GM20000 (cell line): ENCODE data around the gene METTL13.

Experiments used
- DNase-seq: peaks from one replicate; pipeline ENCODE4 v3.0.0; 2012; ENCODE audit warnings: low spot score
- TF ChIP-seq, protein P1 (sequence below): IDR thresholded peaks from 2 replicates; pipeline ENCODE4 v1.5.1; 2012; ENCODE audit warnings: mild to moderate bottlenecking, control low read depth; ENCODE audit errors: extremely low read depth, missing control alignments

Gene METTL13

DNA sequence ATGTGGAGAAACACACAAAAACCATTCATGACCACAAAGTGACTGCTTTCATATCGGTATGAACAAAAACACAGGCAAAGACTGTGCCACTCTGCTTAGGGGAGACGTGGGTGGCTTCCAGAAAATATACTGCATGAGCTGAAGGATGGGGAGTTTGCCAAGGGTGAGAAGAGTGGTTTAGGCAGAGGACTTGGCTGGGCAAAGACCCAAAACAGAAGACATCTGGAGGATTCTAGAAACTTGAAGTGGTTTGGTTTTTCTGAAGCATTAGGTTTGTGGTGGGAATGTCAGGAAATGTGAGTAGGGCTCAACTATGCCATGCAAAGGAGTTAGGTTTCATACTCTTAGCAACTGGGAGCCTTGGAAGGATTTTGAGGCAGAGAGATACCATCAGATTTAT is 33.2 kb downstream of the METTL13 start:
- TF ChIP-seq, protein P1, sequence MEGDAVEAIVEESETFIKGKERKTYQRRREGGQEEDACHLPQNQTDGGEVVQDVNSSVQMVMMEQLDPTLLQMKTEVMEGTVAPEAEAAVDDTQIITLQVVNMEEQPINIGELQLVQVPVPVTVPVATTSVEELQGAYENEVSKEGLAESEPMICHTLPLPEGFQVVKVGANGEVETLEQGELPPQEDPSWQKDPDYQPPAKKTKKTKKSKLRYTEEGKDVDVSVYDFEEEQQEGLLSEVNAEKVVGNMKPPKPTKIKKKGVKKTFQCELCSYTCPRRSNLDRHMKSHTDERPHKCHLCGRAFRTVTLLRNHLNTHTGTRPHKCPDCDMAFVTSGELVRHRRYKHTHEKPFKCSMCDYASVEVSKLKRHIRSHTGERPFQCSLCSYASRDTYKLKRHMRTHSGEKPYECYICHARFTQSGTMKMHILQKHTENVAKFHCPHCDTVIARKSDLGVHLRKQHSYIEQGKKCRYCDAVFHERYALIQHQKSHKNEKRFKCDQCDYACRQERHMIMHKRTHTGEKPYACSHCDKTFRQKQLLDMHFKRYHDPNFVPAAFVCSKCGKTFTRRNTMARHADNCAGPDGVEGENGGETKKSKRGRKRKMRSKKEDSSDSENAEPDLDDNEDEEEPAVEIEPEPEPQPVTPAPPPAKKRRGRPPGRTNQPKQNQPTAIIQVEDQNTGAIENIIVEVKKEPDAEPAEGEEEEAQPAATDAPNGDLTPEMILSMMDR: no peak
- no peak for DNase-seq

DNA sequence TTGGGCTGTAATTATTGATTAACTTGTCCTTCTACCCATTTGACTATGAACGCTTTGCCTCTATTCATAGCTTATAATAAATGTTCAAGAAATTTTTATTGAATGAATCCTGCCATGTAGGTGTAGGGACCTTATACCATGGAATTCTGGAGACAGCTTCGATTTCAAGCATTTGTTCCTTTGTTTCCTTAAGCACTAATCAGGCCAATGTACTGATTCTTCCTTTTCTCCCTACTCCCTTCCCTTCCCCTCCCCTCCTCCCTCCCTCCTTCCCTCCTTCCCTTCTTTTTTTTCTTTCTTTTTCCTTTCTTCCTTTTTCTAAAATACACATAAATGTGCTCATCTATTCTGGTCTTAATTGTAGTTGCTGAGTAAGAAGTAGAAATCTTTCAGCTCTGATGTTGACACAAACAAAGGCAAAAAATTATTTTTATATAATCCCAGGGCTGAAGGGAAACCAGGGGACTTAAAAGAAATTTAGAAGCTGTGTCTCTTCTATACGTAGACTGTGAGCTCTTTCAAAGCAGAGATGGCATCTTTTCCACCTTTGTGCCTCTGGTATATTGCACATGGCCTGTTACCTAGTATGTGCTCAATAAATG is 34.9 kb downstream of the METTL13 start:
- TF ChIP-seq, protein P1: no peak
- no peak for DNase-seq

DNA sequence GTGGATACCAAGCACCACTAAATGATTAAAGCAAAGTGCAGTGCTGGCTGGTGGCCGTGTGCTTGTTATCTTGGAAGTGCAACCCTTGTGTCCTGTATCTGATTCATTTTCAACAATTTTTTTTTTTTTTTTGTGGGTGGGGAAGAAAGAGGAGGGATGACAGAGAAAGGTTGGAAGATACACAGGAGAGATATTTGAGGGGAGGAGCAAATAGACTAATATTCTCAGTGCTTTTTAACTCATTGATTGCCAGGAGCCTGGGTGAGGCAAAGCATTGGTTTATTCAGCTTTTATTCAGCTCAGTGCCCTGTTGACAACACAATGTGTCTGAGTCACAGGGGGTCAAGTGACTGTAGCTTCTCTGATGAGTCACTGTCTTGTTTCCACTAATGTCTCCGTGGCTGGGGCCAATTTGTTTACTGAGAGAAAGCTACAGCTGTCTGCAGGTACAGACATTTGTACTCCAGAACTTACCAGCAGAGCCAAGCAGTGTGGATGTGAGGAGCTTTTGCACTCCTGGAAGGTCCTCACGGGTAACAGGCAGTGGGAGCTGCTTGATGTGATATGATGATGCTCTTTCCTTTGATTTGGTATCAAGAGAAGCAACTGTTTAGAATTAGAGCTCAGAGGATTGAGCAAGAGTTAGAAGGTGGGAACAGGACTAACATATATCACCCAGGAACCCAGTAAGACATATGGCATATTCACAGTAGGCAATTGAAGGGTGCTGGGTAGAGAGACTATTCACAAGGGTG is 36.2 kb downstream of the METTL13 start:
- peak; percentile 11 for DNase-seq
- TF ChIP-seq, protein P1: no peak

DNA sequence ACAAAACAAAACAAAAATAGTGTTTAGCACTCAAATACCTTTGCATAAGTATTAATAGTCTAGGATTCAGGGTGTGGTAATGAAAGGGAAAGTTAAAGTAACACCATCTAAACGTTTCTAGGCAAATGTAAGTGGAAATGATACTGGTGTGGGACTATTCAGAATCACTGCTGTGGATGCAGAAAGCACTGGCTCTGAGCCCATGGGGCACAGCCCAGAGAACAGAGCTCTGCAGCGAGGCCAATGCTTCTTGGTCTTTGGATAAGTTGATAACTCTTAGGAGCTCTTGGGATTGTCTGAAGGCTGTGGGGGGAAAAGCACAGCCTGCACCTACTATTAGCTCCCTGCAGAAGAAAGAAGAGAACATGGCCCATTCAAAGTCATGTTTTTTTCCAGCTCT is 38.5 kb downstream of the METTL13 start:
- no peak for DNase-seq

DNA sequence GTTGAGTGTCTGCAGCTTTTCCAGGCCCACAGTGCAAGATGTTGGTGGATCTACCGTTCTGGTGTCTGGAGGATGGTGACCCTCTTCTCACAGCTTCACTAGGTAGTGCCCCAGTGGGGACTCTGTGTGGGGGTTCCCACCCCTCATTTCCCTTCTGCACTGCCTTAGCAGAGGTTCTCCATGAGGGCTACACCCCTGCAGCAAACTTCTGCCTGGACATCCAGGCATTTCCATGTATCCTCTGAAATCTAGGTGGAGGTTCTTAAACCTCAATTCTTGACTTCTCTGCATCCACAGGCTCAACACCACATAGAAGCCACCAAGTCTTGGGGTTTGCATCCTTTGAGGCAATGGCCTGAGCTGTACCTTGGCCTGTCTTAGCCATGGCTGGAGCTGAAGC is 45.5 kb downstream of the METTL13 start:
- TF ChIP-seq, protein P1: no peak
- DNase-seq: no peak

More for the DNA sequence above, 38.5 kb downstream of the METTL13 start:
- TF ChIP-seq, protein P1: no peak

DNA sequence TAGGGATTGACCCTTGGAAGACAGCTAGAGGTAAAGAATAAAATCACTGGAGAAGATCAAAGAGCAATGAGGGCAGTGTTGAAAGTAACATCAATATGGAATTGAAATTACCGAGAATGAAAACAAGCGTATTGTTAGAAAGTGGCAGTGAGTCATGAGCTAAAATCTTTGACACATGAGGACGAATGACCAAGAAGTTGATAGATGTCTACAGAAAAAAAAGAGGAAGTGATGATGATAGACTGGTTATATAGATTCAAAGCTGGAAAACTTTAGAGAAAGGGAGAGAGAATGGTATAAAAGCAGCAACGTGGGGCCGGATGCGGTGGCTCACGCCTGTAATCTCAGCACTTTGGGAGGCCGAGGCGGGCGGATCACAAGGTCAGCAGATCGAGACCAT is 47.3 kb downstream of the METTL13 start:
- TF ChIP-seq, protein P1: no peak
- no peak for DNase-seq

DNA sequence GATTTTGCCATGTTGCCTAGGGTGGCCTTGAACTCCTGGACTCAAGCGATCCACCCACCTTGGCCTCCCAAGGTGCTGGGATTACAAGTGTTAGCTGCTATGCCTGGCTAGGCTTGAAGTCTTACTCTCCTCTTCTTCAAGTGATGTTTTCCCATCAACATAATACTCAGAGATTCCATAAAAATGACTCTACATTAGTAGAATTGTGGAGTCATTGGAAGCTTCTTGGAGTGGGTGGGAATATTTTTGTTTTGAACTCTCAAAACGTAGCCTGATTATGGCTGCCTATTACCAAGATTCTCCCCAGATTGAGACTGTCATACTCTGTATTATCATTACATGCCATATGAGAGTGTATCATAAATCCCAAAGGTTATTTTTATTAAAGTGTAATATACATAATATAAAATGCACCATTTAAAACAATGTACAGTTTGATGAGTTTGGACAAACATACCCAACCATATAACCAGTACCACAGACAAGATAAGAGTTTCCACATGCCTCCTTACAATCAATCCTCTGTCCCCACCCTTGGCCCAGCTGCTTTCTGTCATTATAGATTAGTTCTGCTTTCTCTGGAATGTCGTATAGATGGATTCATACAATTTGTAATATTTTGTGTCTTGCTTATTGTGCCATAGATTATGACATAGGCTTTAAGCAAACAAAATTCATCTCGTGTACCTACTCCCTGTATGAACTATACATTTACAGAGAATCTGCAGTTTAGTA is 51.8 kb downstream of the METTL13 start:
- no peak for DNase-seq
- TF ChIP-seq, protein P1: no peak
